HEK293T (cell line): ENCODE measurements around the gene GALNT12.

Experiments
- CTCF ChIA-PET: fragments of 350-600 bp; formaldehyde crosslinking; extraction: SDS; loops from one replicate; lab custom pipeline; 2021; ENCODE audit warnings: antibody characterized with exemption, inconsistent platforms; lab: Yijun Ruan, JAX
- POLR2A ChIA-PET: fragments of 350-600 bp; formaldehyde crosslinking; extraction: SDS; loops from one replicate; lab custom pipeline; 2020; ENCODE audit warnings: antibody characterized with exemption, inconsistent platforms; lab: Yijun Ruan, JAX
- DNase-seq: peaks from one replicate; pipeline ENCODE4 v3.0.0; 2012; ENCODE audit warnings: mixed read lengths; ENCODE audit errors: extremely low spot score
- ARNT ChIP-seq: fragments of 450-650 bp; IDR thresholded peaks from 2 replicates; pipeline ENCODE4 v1.6.1; 2017; ENCODE audit warnings: mild to moderate bottlenecking
- BHLHE40 ChIP-seq: fragments of 450-650 bp; IDR thresholded peaks from 2 replicates; pipeline ENCODE4 v1.6.1; 2016; ENCODE audit warnings: mild to moderate bottlenecking, moderate library complexity, borderline replicate concordance
- CTBP1 ChIP-seq: fragments of 450-650 bp; IDR thresholded peaks from 2 replicates; pipeline ENCODE4 v1.6.1; 2016; ENCODE audit warnings: borderline replicate concordance
- ELF4 ChIP-seq: fragments of 450-650 bp; IDR thresholded peaks from 2 replicates; pipeline ENCODE4 v1.6.1; 2017; ENCODE audit warnings: antibody characterized with exemption
- FOXA1 ChIP-seq: fragments of 450-650 bp; IDR thresholded peaks from 2 replicates; pipeline ENCODE4 v1.6.1; 2016; ENCODE audit warnings: mild to moderate bottlenecking
- FOXK2 ChIP-seq: fragments of 450-650 bp; IDR thresholded peaks from 2 replicates; pipeline ENCODE4 v1.6.1; 2016; ENCODE audit warnings: mild to moderate bottlenecking
- FOXM1 ChIP-seq: fragments of 450-650 bp; IDR thresholded peaks from 2 replicates; pipeline ENCODE4 v1.6.1; 2017; ENCODE audit warnings: mild to moderate bottlenecking, borderline replicate concordance
- HDGF ChIP-seq: fragments of 450-650 bp; IDR thresholded peaks from 2 replicates; pipeline ENCODE4 v1.6.1; 2017; ENCODE audit warnings: antibody characterized with exemption, borderline replicate concordance
- L3MBTL2 ChIP-seq: fragments of 450-650 bp; conservative IDR thresholded peaks from 2 replicates; pipeline ENCODE4 v1.6.1; 2016; ENCODE audit warnings: mild to moderate bottlenecking
- LEF1 ChIP-seq: fragments of 450-650 bp; IDR thresholded peaks from 2 replicates; pipeline ENCODE4 v1.6.1; 2017; ENCODE audit warnings: mild to moderate bottlenecking, borderline replicate concordance
- NFRKB ChIP-seq: fragments of 450-650 bp; IDR thresholded peaks from 2 replicates; pipeline ENCODE4 v1.6.1; 2016; ENCODE audit warnings: mild to moderate bottlenecking, moderate library complexity
- PKNOX1 ChIP-seq: fragments of 450-650 bp; IDR thresholded peaks from 2 replicates; pipeline ENCODE4 v1.6.1; 2016
- SP1 ChIP-seq: fragments of 450-650 bp; IDR thresholded peaks from 2 replicates; pipeline ENCODE4 v1.6.1; 2017
- SUZ12 ChIP-seq: fragments of 450-650 bp; IDR thresholded peaks from 2 replicates; pipeline ENCODE4 v1.6.1; 2016; ENCODE audit warnings: mild to moderate bottlenecking
- TARDBP ChIP-seq: fragments of 450-650 bp; IDR thresholded peaks from 2 replicates; pipeline ENCODE4 v1.6.1; 2016
- ZNF384 ChIP-seq: fragments of 450-650 bp; IDR thresholded peaks from 2 replicates; pipeline ENCODE4 v1.6.1; 2016

GALNT12 gene

DNA sequence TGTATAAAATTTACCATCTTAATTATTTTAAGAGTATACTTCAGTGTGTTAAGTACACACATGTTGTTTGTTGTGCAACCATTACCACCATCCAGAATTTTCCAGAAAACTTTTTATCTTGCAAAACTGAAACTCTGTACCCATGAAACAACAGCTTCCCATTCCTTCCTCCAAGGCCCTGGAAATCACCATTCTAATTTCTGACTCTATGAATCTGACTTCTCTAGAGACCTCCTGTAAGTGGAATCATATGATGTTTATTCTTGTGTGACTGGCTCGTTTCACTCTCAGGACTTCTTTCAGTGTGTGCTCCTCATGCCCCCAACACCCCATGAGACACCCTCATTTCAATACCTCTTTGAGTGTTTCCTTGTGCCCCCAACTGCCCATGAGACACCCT is 75.8 kb downstream of the GALNT12 start:
- ChIA-PET CTCF (no interaction called here), POLR2A (no interaction called here)
- TF ChIP-seq SP1 (no peak), NFRKB (no peak)
- DNase-seq: no peak

DNA sequence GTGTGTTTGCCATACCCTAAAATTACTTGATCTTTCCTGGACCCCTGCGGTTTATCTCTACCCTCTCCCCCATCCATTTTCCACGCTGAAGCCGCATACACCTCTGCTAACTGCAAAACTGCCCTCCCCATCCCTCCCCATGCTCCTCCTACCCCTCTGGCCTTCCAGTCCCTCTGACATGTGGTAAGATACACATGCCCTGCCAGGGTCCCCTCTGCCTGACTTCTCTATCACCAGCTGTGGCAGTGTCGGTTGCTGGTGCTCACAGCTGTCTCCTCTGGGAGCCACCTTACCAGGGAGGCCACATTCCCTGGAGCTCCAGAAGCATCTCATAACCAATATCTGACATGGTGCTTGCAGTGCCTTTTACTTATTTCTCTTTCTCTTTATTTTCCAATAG is 77.4 kb downstream of the GALNT12 start:
- no peak for DNase-seq
- TF ChIP-seq FOXM1 (no peak), PKNOX1 (no peak), TARDBP (no peak), NFRKB (no peak), ARNT (no peak), L3MBTL2 (no peak), FOXK2 (no peak), SP1 (no peak)
- POLR2A ChIA-PET: no interaction called here
- CTCF ChIA-PET: no interaction called here

DNA sequence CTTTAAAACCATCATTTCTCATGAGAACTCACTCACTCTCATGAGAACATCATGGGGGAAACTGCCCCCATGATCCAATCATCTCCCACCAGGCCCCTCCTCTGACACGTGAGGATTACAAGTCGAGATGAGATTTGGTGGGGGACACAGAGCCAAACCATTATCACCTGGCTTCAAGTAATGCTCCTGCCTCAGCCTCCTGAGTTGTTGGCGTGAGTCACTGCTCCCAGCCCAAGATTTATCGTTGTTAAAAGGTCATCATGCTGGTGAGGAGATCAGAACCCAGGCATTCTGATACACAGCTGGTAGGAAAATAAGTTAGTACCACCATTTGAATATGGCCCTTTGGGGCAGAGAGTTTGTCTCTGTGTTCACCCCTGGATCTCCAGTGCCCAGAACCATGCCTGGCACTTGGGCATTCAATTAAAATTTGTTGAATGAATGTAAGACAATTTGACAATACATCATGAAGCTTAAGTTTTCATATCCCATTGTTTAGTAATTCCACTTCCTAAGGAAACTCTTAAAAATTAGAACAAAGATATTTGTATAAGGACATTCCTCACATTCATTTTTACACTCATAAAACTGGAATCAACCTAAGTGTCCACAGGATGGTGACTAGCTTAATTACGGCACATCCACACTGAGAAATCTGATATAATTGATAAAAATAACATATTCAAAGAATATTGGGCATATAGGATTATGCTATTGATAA is 78.3 kb downstream of the GALNT12 start:
- DNase-seq: no peak
- TF ChIP-seq HDGF (no peak), PKNOX1 (no peak), SP1 (no peak), SUZ12 (no peak), FOXK2 (no peak), ARNT (no peak), LEF1 (no peak), FOXA1 (no peak), ZNF384 (no peak)
- ChIA-PET CTCF (no interaction called here), POLR2A (no interaction called here)

DNA sequence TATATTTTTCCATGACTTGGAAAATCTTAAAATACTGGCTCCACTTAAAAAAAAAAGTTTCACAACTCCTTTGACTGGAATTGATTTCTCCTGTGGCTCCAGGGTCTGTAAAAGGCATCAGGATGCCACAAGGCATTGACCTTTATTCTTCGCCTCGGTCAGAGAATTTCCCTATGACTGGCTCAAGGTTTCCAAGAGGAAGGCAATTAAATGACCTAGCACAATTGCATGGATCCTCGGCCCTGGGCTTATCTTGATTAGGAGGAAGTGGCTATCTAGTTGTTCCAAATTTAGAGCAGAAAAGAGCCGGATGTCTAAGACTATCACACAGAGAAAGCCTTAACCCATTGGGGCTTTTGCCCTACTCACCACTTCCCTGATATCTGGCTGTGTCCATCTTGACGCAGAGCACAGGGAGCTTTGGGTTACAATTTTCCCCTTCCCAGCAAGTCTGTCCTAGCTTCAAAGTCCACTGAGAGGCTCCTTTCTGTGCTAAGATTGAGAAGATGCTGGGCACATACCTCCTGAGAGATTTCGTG is 79.3 kb downstream of the GALNT12 start:
- TF ChIP-seq ARNT: no peak
- no peak for TF ChIP-seq ZNF384
- TF ChIP-seq NFRKB: no peak
- TF ChIP-seq TARDBP: no peak
- no peak for TF ChIP-seq ELF4
- TF ChIP-seq BHLHE40: no peak
- no peak for TF ChIP-seq SUZ12
- no peak for TF ChIP-seq FOXM1
- TF ChIP-seq PKNOX1: no peak
- no peak for TF ChIP-seq HDGF
- TF ChIP-seq LEF1: no peak
- TF ChIP-seq SP1: no peak
- no peak for TF ChIP-seq FOXA1
- no peak for TF ChIP-seq FOXK2
- TF ChIP-seq CTBP1: no peak
- no peak for TF ChIP-seq L3MBTL2
- POLR2A ChIA-PET: no interaction called here
- no peak for DNase-seq
- CTCF ChIA-PET: no interaction called here

GRCh38 chr9:98887918-98888510 is 80.5 kb downstream of the GALNT12 start:
- POLR2A ChIA-PET: no interaction called here
- no peak for DNase-seq
- no peak for TF ChIP-seq LEF1
- TF ChIP-seq HDGF: no peak
- TF ChIP-seq CTBP1: no peak
- TF ChIP-seq FOXK2: no peak
- no peak for TF ChIP-seq SP1
- no peak for TF ChIP-seq BHLHE40
- TF ChIP-seq PKNOX1: no peak
- TF ChIP-seq ARNT: no peak
- TF ChIP-seq TARDBP: no peak
- TF ChIP-seq ELF4: no peak
- TF ChIP-seq SUZ12: no peak
- no peak for TF ChIP-seq NFRKB
- TF ChIP-seq L3MBTL2: no peak
- no peak for TF ChIP-seq FOXA1
- TF ChIP-seq ZNF384: no peak
- CTCF ChIA-PET: no interaction called here

GRCh38 chr9:98888801-98889421 is 81.4 kb downstream of the GALNT12 start:
- DNase-seq: no peak
- ChIA-PET POLR2A (no interaction called here), CTCF (no interaction called here)
- TF ChIP-seq CTBP1 (no peak), TARDBP (no peak), SUZ12 (no peak), FOXA1 (no peak), ARNT (no peak), FOXM1 (no peak), LEF1 (no peak), BHLHE40 (no peak), L3MBTL2 (no peak), HDGF (no peak), FOXK2 (no peak), SP1 (no peak)
